OCI-LY3 (cell line): ENCODE measurements around the gene PABPC4L.

Experiments used
- H2AFZ ChIP-seq: fragments of 200-600, 300-600 bp; shearing (Covaris generic); 2 replicates; pipeline ENCODE4 v1.6.0; 2014; ENCODE audit warnings: antibody characterized with exemption, low read depth, low read length
- H3K27ac ChIP-seq: fragments of 200-600, 300-600 bp; sonication (generic); 2 replicates; pipeline ENCODE4 v1.5.1; 2014; ENCODE audit warnings: mild to moderate bottlenecking, low read length, moderate library complexity, mixed read lengths
- H3K27me3 ChIP-seq: fragments of 200-600, 300-600 bp; sonication (generic); 2 replicates; pipeline ENCODE4 v1.6.1; 2014; ENCODE audit warnings: low read depth, low read length, mixed read lengths
- H3K36me3 ChIP-seq: fragments of 200-600, 300-600 bp; sonication (generic); replicated peaks from 2 replicates; pipeline ENCODE3; 2014; ENCODE audit warnings: low read depth, low read length, mixed read lengths
- H3K4me1 ChIP-seq: fragments of 300-600, 200-600 bp; sonication (generic); 2 replicates; pipeline ENCODE4 v1.6.1; 2014; ENCODE audit warnings: low read length, mixed read lengths
- H3K4me2 ChIP-seq: fragments of 200-600, 300-600 bp; sonication (generic); 2 replicates; pipeline ENCODE4 v1.6.1; 2014; ENCODE audit warnings: low read length, mixed read lengths
- H3K4me3 ChIP-seq: fragments of 300-600, 200-600 bp; sonication (generic); 2 replicates; pipeline ENCODE4 v1.5.1; 2014; ENCODE audit warnings: antibody characterized with exemption, mild to moderate bottlenecking, low read length, moderate library complexity
- H3K79me2 ChIP-seq: fragments of 300-600, 200-600 bp; shearing (Covaris generic); 2 replicates; pipeline ENCODE4 v1.6.1; 2014; ENCODE audit warnings: mild to moderate bottlenecking, low read length, mixed read lengths
- H3K9ac ChIP-seq: fragments of 300-600, 200-600 bp; shearing (Covaris generic); 2 replicates; pipeline ENCODE4 v1.6.0; 2014; ENCODE audit warnings: mild to moderate bottlenecking, low read length, moderate library complexity
- H3K9me3 ChIP-seq: fragments of 200-600, 300-600 bp; shearing (Covaris generic); 2 replicates; pipeline ENCODE4 v1.6.1; 2014; ENCODE audit warnings: low read length, mixed read lengths; ENCODE audit not compliant: insufficient read depth
- H4K20me1 ChIP-seq: fragments of 200-600, 300-600 bp; sonication (generic); 2 replicates; pipeline ENCODE4 v1.6.1; 2016; ENCODE audit warnings: low read length, mixed read lengths; ENCODE audit not compliant: insufficient read depth
- EZH2phosphoT487 ChIP-seq: fragments of 200-600 bp; shearing (Covaris generic); IDR thresholded peaks from 2 replicates; pipeline ENCODE4 v1.6.1; 2018; ENCODE audit warnings: antibody characterized with exemption, mixed run types, low read depth
- TF ChIP-seq, protein P1 (sequence below): fragments of 200-600, 300-600 bp; sonication (generic); IDR thresholded peaks from 2 replicates; pipeline ENCODE4 v1.5.1; 2014; ENCODE audit warnings: antibody characterized with exemption, low read length, low read depth

Gene PABPC4L

DNA sequence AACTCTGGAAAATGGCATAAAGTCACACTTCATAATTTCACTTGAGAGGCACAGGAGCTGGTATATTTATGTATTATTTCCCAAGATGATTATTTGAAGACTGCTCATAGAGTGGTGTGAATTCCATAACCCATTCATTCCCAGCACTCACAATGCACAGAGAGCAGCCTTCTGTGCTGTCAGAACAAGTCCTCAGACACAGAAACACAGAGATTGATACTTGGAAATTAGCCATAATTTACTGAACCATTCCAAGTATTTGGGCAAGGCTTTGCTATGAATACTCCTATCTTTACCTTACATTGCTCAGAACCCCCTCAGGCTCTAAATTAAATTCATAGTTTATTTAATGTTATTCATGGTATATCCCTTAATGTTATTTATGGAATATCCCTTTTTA, 53.6 kb downstream of the PABPC4L start:
- no peaks in the 10 kb centered on the region for H3K79me2 ChIP-seq
- no peak overlapping the region for H3K27ac ChIP-seq
- H3K9ac ChIP-seq: no peak overlapping the region
- H3K9me3 ChIP-seq: peaks cover 7% of the 10 kb centered on the region; the same call in 1 of the 2 replicates
- TF ChIP-seq, protein P1, sequence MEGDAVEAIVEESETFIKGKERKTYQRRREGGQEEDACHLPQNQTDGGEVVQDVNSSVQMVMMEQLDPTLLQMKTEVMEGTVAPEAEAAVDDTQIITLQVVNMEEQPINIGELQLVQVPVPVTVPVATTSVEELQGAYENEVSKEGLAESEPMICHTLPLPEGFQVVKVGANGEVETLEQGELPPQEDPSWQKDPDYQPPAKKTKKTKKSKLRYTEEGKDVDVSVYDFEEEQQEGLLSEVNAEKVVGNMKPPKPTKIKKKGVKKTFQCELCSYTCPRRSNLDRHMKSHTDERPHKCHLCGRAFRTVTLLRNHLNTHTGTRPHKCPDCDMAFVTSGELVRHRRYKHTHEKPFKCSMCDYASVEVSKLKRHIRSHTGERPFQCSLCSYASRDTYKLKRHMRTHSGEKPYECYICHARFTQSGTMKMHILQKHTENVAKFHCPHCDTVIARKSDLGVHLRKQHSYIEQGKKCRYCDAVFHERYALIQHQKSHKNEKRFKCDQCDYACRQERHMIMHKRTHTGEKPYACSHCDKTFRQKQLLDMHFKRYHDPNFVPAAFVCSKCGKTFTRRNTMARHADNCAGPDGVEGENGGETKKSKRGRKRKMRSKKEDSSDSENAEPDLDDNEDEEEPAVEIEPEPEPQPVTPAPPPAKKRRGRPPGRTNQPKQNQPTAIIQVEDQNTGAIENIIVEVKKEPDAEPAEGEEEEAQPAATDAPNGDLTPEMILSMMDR: no peak
- TF ChIP-seq EZH2phosphoT487: no peak
- H3K4me2 ChIP-seq: no peak overlapping the region
- H2AFZ ChIP-seq: no peak overlapping the region
- H3K4me3 ChIP-seq: no peak overlapping the region
- H3K36me3 ChIP-seq: no peaks in the 10 kb centered on the region
- no peaks in the 10 kb centered on the region for H4K20me1 ChIP-seq
- H3K4me1 ChIP-seq: no peaks in the 10 kb centered on the region; the same call in 1 of the 2 replicates
- no peaks in the 10 kb centered on the region for H3K27me3 ChIP-seq
